Subcutaneous adipose tissue (tissue), 4 donors: ENCODE measurements around the gene OCLN. TPM values are rescaled to one million over a fixed set of nuclear protein-coding genes. Genes with fewer than 3 reads are reported as not detected.
"Not testable (repeated sequence)": the region's sequence is repeated elsewhere in the genome, so short reads cannot be mapped to it uniquely, and the experiment has no call there.

Experiments
- small RNA-seq: library from RNA; depleted of rRNA; stranded (forward); fragments of <200 nt; gene quantifications from one replicate; pipeline ENCODE3, GENCODE V24; 2016
- total RNA-seq, 4 donors: library from RNA; depleted of rRNA; stranded (reverse); fragments of >200 nt; gene quantifications; one replicate each; pipeline ENCODE4 v1.1.0, GENCODE V29; 2016
- TF ChIP-seq, protein P1 (sequence below): fragments of 450-650 bp; IDR thresholded peaks from one replicate; pipeline ENCODE4 v1.5.1; 2016; ENCODE audit warnings: low read depth, mild to moderate bottlenecking, control low read depth, antibody characterized with exemption, moderate library complexity

Gene OCLN
- total RNA-seq, 4 donors from 2014 or later, result 0.44 to 3.4 (median 2.8) TPM

DNA sequence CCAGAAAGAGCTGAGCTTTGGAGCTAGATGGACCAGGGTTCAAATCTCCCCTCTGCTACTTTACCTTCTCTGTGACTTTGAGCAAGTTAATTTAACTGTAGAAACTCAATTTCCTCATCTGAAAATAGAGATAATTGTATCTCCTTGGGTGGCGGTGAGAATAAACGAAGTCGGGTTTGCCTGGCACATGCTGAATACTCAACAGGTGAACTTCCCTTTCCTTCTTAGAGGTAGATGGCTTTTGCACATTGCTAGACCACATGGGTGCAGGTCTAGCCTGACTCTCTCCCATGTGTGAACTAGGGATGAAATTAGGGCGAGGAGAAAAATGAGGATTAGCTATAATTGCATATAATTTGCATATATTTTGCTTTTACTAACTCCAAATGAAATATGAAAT lies 36.0 kb downstream of the OCLN start:
- TF ChIP-seq, protein P1, sequence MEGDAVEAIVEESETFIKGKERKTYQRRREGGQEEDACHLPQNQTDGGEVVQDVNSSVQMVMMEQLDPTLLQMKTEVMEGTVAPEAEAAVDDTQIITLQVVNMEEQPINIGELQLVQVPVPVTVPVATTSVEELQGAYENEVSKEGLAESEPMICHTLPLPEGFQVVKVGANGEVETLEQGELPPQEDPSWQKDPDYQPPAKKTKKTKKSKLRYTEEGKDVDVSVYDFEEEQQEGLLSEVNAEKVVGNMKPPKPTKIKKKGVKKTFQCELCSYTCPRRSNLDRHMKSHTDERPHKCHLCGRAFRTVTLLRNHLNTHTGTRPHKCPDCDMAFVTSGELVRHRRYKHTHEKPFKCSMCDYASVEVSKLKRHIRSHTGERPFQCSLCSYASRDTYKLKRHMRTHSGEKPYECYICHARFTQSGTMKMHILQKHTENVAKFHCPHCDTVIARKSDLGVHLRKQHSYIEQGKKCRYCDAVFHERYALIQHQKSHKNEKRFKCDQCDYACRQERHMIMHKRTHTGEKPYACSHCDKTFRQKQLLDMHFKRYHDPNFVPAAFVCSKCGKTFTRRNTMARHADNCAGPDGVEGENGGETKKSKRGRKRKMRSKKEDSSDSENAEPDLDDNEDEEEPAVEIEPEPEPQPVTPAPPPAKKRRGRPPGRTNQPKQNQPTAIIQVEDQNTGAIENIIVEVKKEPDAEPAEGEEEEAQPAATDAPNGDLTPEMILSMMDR, result no peak

DNA sequence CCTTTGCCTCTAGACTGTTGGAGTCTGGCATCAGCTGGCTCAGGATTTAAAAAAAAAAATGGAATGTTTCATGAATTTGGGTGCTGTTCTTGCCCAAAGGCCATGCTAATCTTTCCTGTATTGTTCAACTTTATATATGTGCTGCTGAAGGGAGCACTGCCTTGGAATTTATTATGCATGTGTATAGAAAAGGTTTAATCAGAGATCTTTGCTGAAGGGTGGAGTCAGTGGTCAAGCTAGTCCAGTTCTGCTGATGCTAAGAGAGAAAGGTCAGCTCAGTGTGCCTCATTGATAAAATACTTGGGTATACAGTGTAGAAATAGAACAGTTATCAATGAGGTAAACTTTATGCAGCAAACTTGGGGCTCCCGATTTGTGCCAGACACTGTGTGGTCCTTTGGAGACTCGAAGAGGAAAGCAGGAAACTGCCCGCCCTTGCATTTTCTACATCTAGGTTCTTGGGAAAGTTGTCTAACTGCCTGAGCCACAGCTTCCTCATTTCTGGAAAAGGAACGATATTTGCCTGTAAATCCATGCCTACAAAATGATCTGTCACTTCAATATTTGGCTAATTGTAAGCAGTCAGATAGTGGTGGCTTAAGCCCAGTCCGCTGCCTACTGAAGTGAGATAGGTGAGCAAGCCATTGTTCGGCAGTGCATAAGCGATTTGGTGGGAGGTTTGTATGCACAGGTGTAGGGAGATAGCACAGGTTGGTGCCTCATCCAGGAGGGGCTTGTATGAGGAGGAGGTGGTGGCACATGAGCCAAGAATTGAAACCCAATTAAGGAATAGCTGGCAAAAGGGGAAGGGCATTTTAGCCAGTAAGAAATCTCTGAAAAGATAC lies 38.2 kb downstream of the OCLN start:
- TF ChIP-seq, protein P1, result no peak

DNA sequence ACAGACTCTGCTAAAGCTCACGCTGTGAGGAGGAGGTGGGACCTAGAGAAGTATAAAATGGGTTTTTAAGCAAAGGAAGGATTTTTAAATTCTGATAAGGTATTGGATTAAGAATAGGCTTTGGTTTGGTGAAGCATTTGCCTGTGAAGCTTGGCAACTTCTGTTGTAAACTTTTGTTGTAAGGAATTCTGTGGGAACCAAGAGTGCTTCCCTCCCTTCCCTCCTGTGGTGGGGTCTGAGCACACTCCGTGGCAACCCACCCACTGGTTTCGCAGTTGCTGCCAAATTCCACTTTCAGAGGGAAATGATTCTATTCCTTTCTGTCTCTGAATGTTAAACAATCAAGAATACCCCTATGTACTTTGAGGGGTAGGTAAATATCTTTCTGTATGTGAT lies 38.8 kb downstream of the OCLN start:
- TF ChIP-seq, protein P1, result no peak

- TF ChIP-seq, protein P1, result not testable (repeated sequence)
These were observed 67.3 kb downstream of the OCLN start, which contains the start of gene GTF2H2C for GRCh38 chr5:69559908-69560330. Gene GTF2H2C (plus strand): TSS chr5:69560191. CDS start chr5:69565133, 4,942 bp downstream.

Small RNAs within 50 kb of the gene (small RNA-seq; reads per million reads assigned to genes)
- not detected for gene RN7SL616P
- not detected for gene RNU6-724P
- gene RPS27P14, result not detected

Other genes starting within 250 kb of the OCLN start
- gene CCDC125, start 160.0 kb upstream of the OCLN start, total RNA-seq, result 10 to 100 TPM in 1 of 4 donors, 1 to 10 TPM in 3; 7.2 to 11.1 (median 9.0) TPM
- gene AK6, start 123.3 kb upstream of the OCLN start, total RNA-seq, result 10 to 100 TPM; 22.3 to 64.2 (median 30.7) TPM
- gene TAF9, start 123.3 kb upstream of the OCLN start, total RNA-seq, result 10 to 100 TPM; 36.5 to 71.3 (median 45.1) TPM
- 10 to 100 TPM; 13.8 to 23.5 (median 17.5) TPM for gene RAD17, start 123.0 kb upstream of the OCLN start, total RNA-seq
- under 1 TPM; 0.34 to 0.49 (median 0.41) TPM for gene MARVELD2, start 77.7 kb upstream of the OCLN start, total RNA-seq
- 10 to 100 TPM; 10.4 to 28.9 (median 16.5) TPM for gene GTF2H2C, start 67.4 kb downstream of the OCLN start, total RNA-seq